ENCODE measurements around the gene KRTAP4-1. TPM values are rescaled to one million over a fixed set of nuclear protein-coding genes. Genes with fewer than 3 reads are reported as not detected.
"Not testable (repeated sequence)": the region's sequence is repeated elsewhere in the genome, so short reads cannot be mapped to it uniquely, and the experiment has no call there.

KRTAP4-1 gene
- total RNA-seq, 1 donor from 2014 or later = not detected

DNA sequence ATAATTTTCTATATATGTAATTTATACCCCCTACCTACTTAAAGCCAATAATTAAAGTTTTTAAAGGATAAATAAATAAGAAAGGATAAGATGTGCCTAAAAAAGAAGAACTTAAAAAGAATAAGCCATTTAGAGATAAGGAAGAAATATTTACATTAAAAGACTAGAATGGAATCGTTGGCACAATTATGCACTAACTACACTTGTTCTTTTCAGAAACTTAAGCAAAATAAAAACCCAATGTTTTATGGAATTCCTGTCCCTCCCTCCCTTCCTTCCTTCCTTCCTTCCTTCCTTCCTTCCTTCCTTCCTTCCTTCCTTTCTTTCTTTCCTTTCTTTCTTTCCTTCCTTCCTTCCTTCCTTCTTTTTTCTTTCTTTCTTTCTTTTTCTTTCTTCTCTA, 39.9 kb downstream of the KRTAP4-1 start:
- TF ChIP-seq, protein P1, sequence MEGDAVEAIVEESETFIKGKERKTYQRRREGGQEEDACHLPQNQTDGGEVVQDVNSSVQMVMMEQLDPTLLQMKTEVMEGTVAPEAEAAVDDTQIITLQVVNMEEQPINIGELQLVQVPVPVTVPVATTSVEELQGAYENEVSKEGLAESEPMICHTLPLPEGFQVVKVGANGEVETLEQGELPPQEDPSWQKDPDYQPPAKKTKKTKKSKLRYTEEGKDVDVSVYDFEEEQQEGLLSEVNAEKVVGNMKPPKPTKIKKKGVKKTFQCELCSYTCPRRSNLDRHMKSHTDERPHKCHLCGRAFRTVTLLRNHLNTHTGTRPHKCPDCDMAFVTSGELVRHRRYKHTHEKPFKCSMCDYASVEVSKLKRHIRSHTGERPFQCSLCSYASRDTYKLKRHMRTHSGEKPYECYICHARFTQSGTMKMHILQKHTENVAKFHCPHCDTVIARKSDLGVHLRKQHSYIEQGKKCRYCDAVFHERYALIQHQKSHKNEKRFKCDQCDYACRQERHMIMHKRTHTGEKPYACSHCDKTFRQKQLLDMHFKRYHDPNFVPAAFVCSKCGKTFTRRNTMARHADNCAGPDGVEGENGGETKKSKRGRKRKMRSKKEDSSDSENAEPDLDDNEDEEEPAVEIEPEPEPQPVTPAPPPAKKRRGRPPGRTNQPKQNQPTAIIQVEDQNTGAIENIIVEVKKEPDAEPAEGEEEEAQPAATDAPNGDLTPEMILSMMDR (conservative IDR thresholded peaks at IDR 0.05) = no peak
- Mint-ChIP-seq H3K9me3 (peaks cover 18% of the 10 kb centered on the region), H3K4me1 (no peaks in the 10 kb centered on the region), H3K36me3 (ENCODE audit: low read depth) (peaks cover 10% of the 10 kb centered on the region), H3K27me3 (ENCODE audit: low read depth) (peaks cover 17% of the 10 kb centered on the region), H3K27ac (ENCODE audit: unreplicated experiment) (no peak overlapping the region), H3K4me3 (no peak overlapping the region)
- no peak for DNase-seq (ENCODE audit: low read depth, low spot score)

DNA sequence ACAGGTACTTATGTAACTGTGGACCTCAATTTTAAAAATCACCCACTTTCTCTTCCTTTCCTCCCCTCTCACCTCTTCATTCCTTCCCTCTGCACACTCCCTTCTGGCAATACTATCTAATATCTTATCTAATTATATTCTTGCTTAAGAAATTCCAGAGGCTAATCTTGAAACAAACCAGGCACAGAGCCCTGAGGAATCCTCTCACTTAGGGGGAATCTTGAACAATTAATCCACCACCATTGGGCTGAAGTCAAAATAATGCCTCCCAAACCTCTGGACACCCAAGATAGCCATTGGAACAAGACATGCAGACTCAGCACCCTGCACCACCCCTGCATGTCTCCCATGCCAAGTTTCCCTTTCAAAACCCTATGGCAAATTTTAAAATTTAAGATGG, 43.4 kb downstream of the KRTAP4-1 start:
- Mint-ChIP-seq H3K9me3 (peaks cover 30% of the 10 kb centered on the region), H3K4me1 (no peaks in the 10 kb centered on the region), H3K36me3 (ENCODE audit: low read depth) (peaks cover 16% of the 10 kb centered on the region), H3K4me3 (no peak overlapping the region), H3K27ac (ENCODE audit: unreplicated experiment) (no peak overlapping the region), H3K27me3 (ENCODE audit: low read depth) (peaks cover 5% of the 10 kb centered on the region)
- TF ChIP-seq, protein P1 (conservative IDR thresholded peaks at IDR 0.05) = no peak
- DNase-seq (ENCODE audit: low read depth, low spot score) = no peak

DNA sequence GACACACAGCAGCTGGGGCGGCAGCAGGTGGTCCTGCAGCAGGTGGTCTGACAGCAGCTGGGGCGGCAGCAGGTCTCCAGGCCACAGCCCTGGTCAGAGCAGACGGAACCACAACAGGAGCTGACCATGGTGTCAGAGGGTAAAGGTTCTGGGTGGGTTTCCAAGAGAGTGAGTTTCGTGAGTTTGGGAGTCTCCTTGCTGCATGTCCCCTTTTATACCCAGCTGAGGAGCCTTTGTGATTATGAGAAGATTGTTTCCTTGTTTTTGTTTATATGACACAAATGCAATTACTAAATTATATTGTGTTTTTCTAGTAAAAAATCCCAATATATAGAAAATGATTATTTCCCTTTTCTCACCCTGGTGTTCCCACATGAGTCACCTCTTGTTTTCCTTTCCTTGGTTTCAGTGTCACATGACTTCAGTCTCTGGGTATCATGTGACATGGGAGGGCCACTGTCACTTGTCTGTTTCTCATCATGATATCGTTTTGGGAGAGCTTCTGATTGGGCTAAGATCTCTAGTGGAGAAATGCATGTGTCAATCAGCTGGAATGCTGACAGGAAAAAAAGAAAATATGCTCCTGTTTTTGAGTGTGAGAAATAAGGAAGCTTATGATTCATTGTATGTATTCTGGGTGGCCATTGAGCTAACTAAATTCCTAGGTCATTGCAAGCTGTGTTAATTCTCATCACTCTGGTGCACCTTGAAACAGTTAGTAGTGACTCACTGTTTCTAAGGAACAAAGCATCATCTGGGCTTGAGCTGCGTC, 44.2 kb downstream of the KRTAP4-1 start, which contains the start of gene KRTAP4-6:
KRTAP4-6 (minus strand) TSS at position 185 of the 772 bp plus-strand sequence; CDS start at position 128, 57 bp downstream.
- Mint-ChIP-seq H3K36me3 (ENCODE audit: low read depth) (peaks cover 16% of the 10 kb centered on the region), H3K4me1 (no peaks in the 10 kb centered on the region), H3K27ac (ENCODE audit: unreplicated experiment) (no peak within 1 kb of the TSS), H3K4me3 (no peak within 1 kb of the TSS), H3K27me3 (ENCODE audit: low read depth) (peaks cover 5% of the 10 kb centered on the region), H3K9me3 (peaks cover 30% of the 10 kb centered on the region)
- TF ChIP-seq, protein P1 (conservative IDR thresholded peaks at IDR 0.05) = no peak
- no peak for DNase-seq (ENCODE audit: low read depth, low spot score)

DNA sequence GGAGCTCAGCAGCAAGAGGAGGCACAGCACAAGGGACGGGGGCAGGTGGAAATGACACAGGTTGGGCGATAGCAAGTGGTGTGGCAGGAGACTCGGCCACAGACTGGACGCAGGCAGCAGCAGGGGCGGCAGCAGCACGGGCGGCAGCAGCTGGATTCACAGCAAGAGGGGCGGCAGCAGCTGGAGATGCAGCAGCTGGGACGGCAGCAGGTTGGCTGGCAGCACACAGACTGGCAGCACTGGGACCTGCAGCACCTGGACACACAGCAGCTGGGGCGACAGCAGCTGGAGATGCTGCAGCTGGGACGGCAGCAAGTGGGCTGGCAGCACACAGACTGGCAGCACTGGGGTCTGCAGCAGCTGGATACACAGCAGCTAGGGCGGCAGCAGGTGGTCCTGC, 44.8 kb downstream of the KRTAP4-1 start:
- not testable (repeated sequence) for H3K27ac Mint-ChIP-seq (ENCODE audit: unreplicated experiment); H3K27me3 Mint-ChIP-seq (ENCODE audit: low read depth); H3K4me3 Mint-ChIP-seq; DNase-seq (ENCODE audit: low read depth, low spot score); H3K4me1 Mint-ChIP-seq
- peaks cover 16% of the 10 kb centered on the region for H3K36me3 Mint-ChIP-seq (ENCODE audit: low read depth)
- peaks cover 30% of the 10 kb centered on the region for H3K9me3 Mint-ChIP-seq

Other genes starting within 250 kb of the KRTAP4-1 start
- not detected in 2 replicates for gene KRT23, start 247.3 kb downstream of the KRTAP4-1 start, total RNA-seq
- not detected in 2 replicates for gene KRT39, start 218.0 kb downstream of the KRTAP4-1 start, total RNA-seq
- gene KRT40, start 200.6 kb downstream of the KRTAP4-1 start, total RNA-seq = not detected in 2 replicates
- gene KRTAP3-3, start 190.7 kb downstream of the KRTAP4-1 start, total RNA-seq = not detected in 2 replicates
- not detected in 2 replicates for gene KRTAP3-2, start 185.0 kb downstream of the KRTAP4-1 start, total RNA-seq
- not detected in 2 replicates for gene KRTAP3-1, start 175.8 kb downstream of the KRTAP4-1 start, total RNA-seq
- gene KRTAP1-5, start 157.7 kb downstream of the KRTAP4-1 start, total RNA-seq = not detected in 2 replicates
- not detected in 2 replicates for gene KRTAP1-4, start 154.7 kb downstream of the KRTAP4-1 start, total RNA-seq
- not detected in 2 replicates for gene KRTAP1-3, start 150.0 kb downstream of the KRTAP4-1 start, total RNA-seq
- not detected in 2 replicates for gene KRTAP1-1, start 143.5 kb downstream of the KRTAP4-1 start, total RNA-seq
- gene KRTAP2-1, start 137.6 kb downstream of the KRTAP4-1 start, total RNA-seq = not detected in 2 replicates
- gene KRTAP2-2, start 129.7 kb downstream of the KRTAP4-1 start, total RNA-seq = not detected in 2 replicates
- not detected in 2 replicates for gene KRTAP2-3, start 124.8 kb downstream of the KRTAP4-1 start, total RNA-seq
- gene KRTAP2-4, start 119.0 kb downstream of the KRTAP4-1 start, total RNA-seq = not detected in 2 replicates
- not detected in 2 replicates for gene KRTAP4-7, start 100.8 kb downstream of the KRTAP4-1 start, total RNA-seq
- not detected in 2 replicates for gene KRTAP4-8, start 86.8 kb downstream of the KRTAP4-1 start, total RNA-seq
- not detected in 2 replicates for gene KRTAP4-16, start 82.7 kb downstream of the KRTAP4-1 start, total RNA-seq
- gene KRTAP4-9, start 79.5 kb downstream of the KRTAP4-1 start, total RNA-seq = not detected in 2 replicates
- not detected in 2 replicates for gene KRTAP4-11, start 66.5 kb downstream of the KRTAP4-1 start, total RNA-seq
- not detected in 2 replicates for gene KRTAP4-12, start 60.7 kb downstream of the KRTAP4-1 start, total RNA-seq
- gene KRTAP4-6, start 44.4 kb downstream of the KRTAP4-1 start, total RNA-seq = not detected in 2 replicates
- gene KRTAP4-5, start 35.1 kb downstream of the KRTAP4-1 start, total RNA-seq = not detected in 2 replicates
- gene KRTAP4-4, start 24.2 kb downstream of the KRTAP4-1 start, total RNA-seq = not detected in 2 replicates
- gene KRTAP4-3, start 16.7 kb downstream of the KRTAP4-1 start, total RNA-seq = not detected in 2 replicates
- gene KRTAP4-2, start 6.7 kb downstream of the KRTAP4-1 start, total RNA-seq = not detected in 2 replicates
- gene KRTAP9-1, start 5.0 kb upstream of the KRTAP4-1 start, total RNA-seq = not detected in 2 replicates
- not detected in 2 replicates for gene KRTAP9-2, start 41.7 kb upstream of the KRTAP4-1 start, total RNA-seq
- not detected in 2 replicates for gene KRTAP9-3, start 47.5 kb upstream of the KRTAP4-1 start, total RNA-seq
- not detected in 2 replicates for gene KRTAP9-8, start 53.1 kb upstream of the KRTAP4-1 start, total RNA-seq
- gene KRTAP9-4, start 64.8 kb upstream of the KRTAP4-1 start, total RNA-seq = not detected in 2 replicates
- not detected in 2 replicates for gene KRTAP9-9, start 70.5 kb upstream of the KRTAP4-1 start, total RNA-seq
- gene KRTAP9-6, start 80.5 kb upstream of the KRTAP4-1 start, total RNA-seq = not detected in 2 replicates
- not detected in 2 replicates for gene KRTAP9-7, start 90.8 kb upstream of the KRTAP4-1 start, total RNA-seq
- not detected in 2 replicates for gene KRTAP29-1, start 117.9 kb upstream of the KRTAP4-1 start, total RNA-seq
- gene KRTAP16-1, start 124.4 kb upstream of the KRTAP4-1 start, total RNA-seq = not detected in 2 replicates
- not detected in 2 replicates for gene KRTAP17-1, start 130.8 kb upstream of the KRTAP4-1 start, total RNA-seq
- gene KRT33A, start 165.9 kb upstream of the KRTAP4-1 start, total RNA-seq = not detected in 2 replicates
- gene KRT33B, start 184.9 kb upstream of the KRTAP4-1 start, total RNA-seq = not detected in 2 replicates
- not detected in 2 replicates for gene KRT34, start 197.4 kb upstream of the KRTAP4-1 start, total RNA-seq
- gene KRT31, start 212.7 kb upstream of the KRTAP4-1 start, total RNA-seq = not detected in 2 replicates
- not detected in 2 replicates for gene KRT37, start 239.7 kb upstream of the KRTAP4-1 start, total RNA-seq

Data from neural crest cell (in vitro differentiated cells).